ENCODE measurements around the gene SLC6A3. TPM values are rescaled to one million over a fixed set of nuclear protein-coding genes. Genes with fewer than 3 reads are reported as not detected.

SLC6A3 gene
- total RNA-seq, 2 experiments from 2014 or later, result not detected

DNA sequence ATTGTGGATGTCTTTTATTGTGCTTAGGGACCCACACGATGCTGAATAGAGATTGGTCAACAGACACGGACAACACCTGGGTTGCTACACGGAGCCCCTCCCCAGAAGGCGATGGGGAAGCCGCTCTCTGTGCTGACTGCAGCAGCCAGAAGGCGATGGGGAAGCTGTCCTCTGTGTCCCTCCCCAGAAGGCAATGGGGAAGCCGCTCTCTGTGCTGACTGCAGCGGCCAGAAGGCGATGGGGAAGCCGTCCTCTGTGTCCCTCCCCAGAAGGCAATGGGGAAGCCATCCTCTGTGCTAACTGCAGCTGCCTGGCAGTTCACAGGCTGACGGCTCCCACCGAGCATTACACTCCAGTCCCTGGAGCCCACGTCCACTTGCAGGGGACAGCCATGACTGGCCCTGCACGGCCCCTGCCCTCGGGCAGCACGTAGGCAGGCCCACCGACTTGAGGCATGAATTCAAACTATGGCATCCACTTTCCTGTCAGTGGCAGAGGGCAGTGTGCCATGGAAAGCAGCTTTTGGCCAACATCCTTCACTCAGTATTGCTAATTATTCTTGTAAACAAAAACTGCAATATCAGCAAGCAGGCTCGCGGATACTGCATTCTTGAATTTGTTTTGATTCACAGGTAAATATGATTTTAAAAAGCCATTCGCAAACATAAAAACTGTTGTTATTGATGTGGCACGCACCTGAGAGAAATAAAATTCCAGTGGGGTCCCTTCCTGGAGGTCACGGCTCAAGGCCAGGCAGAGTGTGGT lies 52.3 kb downstream of the SLC6A3 start:
- intact Hi-C loops (cut with micrococcal nuclease; ENCODE audit: unreplicated experiment), result no loop called here
- Histone ChIP-seq H3K36me3 (ENCODE audit: insufficient read depth, low read length) (no peaks in the 10 kb centered on the region), H3K4me3 (ENCODE audit: low read depth, low read length, poor library complexity, severe bottlenecking) (no peak overlapping the region), H3K27ac (ENCODE audit: low read depth, low read length, poor library complexity, severe bottlenecking) (no peak overlapping the region), H4K20me1 (ENCODE audit: insufficient read depth, low read length) (no peaks in the 10 kb centered on the region), H3K9me3 (ENCODE audit: low read length) (no peaks in the 10 kb centered on the region), H3K79me2 (ENCODE audit: insufficient read depth, low read depth, low read length) (no peaks in the 10 kb centered on the region), H3K4me2 (ENCODE audit: low read length) (no peak overlapping the region), H2AFZ (ENCODE audit: low read length) (no peak overlapping the region), H3K9me2 (ENCODE audit: insufficient read depth, low read length) (no peaks in the 10 kb centered on the region), H3K4me1 (ENCODE audit: insufficient read depth, low read length, poor library complexity, severe bottlenecking) (no peaks in the 10 kb centered on the region)
- ChIA-PET POLR2A (no interaction called here), CTCF (ENCODE audit: unreplicated experiment) (no interaction called here)
- TF ChIP-seq EZH2phosphoT487 (IDR thresholded peaks at IDR 0.05; ENCODE audit: borderline replicate concordance, low read depth, low read length), result no peak
- TF ChIP-seq, protein P1, sequence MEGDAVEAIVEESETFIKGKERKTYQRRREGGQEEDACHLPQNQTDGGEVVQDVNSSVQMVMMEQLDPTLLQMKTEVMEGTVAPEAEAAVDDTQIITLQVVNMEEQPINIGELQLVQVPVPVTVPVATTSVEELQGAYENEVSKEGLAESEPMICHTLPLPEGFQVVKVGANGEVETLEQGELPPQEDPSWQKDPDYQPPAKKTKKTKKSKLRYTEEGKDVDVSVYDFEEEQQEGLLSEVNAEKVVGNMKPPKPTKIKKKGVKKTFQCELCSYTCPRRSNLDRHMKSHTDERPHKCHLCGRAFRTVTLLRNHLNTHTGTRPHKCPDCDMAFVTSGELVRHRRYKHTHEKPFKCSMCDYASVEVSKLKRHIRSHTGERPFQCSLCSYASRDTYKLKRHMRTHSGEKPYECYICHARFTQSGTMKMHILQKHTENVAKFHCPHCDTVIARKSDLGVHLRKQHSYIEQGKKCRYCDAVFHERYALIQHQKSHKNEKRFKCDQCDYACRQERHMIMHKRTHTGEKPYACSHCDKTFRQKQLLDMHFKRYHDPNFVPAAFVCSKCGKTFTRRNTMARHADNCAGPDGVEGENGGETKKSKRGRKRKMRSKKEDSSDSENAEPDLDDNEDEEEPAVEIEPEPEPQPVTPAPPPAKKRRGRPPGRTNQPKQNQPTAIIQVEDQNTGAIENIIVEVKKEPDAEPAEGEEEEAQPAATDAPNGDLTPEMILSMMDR (conservative IDR thresholded peaks at IDR 0.05; ENCODE audit: low read length), result no peak
- BruUV-seq (replicated peaks), result no TSS peak
- DNase-seq (ENCODE audit: low spot score), result no peak

DNA sequence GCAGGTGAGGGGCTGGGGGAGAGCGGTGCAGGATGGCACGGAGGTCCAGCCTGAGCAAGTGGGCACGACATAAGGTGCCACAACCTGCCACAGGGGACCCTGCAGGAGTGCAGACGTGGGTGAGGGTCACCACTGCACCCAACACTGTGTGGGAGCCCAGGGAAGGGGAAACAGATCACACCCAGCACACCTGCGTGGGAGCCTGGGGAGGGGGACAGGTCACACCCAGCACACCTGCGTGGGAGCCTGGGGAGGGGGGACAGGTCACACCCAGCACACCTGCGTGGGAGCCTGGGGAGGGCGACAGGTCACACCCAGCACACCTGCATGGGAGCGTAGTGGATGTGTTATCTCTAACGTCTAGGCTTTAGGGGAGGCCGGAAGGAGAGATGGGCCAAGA lies 53.0 kb downstream of the SLC6A3 start:
- Histone ChIP-seq H3K79me2 (ENCODE audit: insufficient read depth, low read depth, low read length) (no peaks in the 10 kb centered on the region), H2AFZ (ENCODE audit: low read length) (no peak overlapping the region), H3K9me3 (ENCODE audit: low read length) (no peaks in the 10 kb centered on the region), H4K20me1 (ENCODE audit: insufficient read depth, low read length) (no peaks in the 10 kb centered on the region), H3K27ac (ENCODE audit: low read depth, low read length, poor library complexity, severe bottlenecking) (no peak overlapping the region), H3K4me3 (ENCODE audit: low read depth, low read length, poor library complexity, severe bottlenecking) (no peak overlapping the region), H3K9me2 (ENCODE audit: insufficient read depth, low read length) (no peaks in the 10 kb centered on the region), H3K4me1 (ENCODE audit: insufficient read depth, low read length, poor library complexity, severe bottlenecking) (no peaks in the 10 kb centered on the region), H3K36me3 (ENCODE audit: insufficient read depth, low read length) (no peaks in the 10 kb centered on the region), H3K4me2 (ENCODE audit: low read length) (no peak overlapping the region)
- no peak for DNase-seq (ENCODE audit: low spot score)
- POLR2A ChIA-PET, result no interaction called here
- intact Hi-C loops (cut with micrococcal nuclease; ENCODE audit: unreplicated experiment), result no loop called here
- TF ChIP-seq, protein P1 (conservative IDR thresholded peaks at IDR 0.05; ENCODE audit: low read length), result no peak
- TF ChIP-seq EZH2phosphoT487 (IDR thresholded peaks at IDR 0.05; ENCODE audit: borderline replicate concordance, low read depth, low read length), result no peak
- CTCF ChIA-PET (ENCODE audit: unreplicated experiment), result no interaction called here
- no TSS peak for BruUV-seq (replicated peaks)

DNA sequence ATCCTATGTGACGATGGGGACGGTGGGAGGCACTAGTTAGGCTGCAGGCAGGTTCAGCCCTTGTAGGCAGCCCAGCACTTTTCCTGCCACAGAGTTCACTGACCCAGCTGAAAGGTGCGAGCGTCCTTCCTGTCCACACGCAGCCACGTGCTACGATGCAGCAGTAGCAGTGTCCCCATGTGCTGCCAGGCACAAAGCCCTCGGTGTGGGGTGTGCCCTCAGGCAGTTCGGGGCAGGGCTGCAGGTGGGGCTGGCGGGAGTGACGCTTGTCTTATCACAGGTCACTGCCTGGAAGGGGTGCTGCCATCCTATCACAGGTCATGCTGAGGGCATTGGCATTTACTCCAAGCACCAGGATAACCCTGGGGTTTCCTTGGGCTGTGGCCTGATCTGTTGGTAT lies 53.5 kb downstream of the SLC6A3 start:
- POLR2A ChIA-PET, result no interaction called here
- H3K36me3 ChIP-seq (ENCODE audit: insufficient read depth, low read length), result no peaks in the 10 kb centered on the region

More for the DNA sequence above, 53.5 kb downstream of the SLC6A3 start:
- H3K4me2 ChIP-seq (ENCODE audit: low read length), result no peak overlapping the region
- no peak overlapping the region for H3K4me3 ChIP-seq (ENCODE audit: low read depth, low read length, poor library complexity, severe bottlenecking)
- no peak for TF ChIP-seq EZH2phosphoT487 (IDR thresholded peaks at IDR 0.05; ENCODE audit: borderline replicate concordance, low read depth, low read length)
- TF ChIP-seq, protein P1 (conservative IDR thresholded peaks at IDR 0.05; ENCODE audit: low read length), result no peak
- no peak for DNase-seq (ENCODE audit: low spot score)
- no peak overlapping the region for H3K27ac ChIP-seq (ENCODE audit: low read depth, low read length, poor library complexity, severe bottlenecking)
- no peaks in the 10 kb centered on the region for H4K20me1 ChIP-seq (ENCODE audit: insufficient read depth, low read length)
- BruUV-seq (replicated peaks), result no TSS peak
- CTCF ChIA-PET (ENCODE audit: unreplicated experiment), result no interaction called here
- intact Hi-C loops (cut with micrococcal nuclease; ENCODE audit: unreplicated experiment), result no loop called here
- H3K9me2 ChIP-seq (ENCODE audit: insufficient read depth, low read length), result no peaks in the 10 kb centered on the region
- H2AFZ ChIP-seq (ENCODE audit: low read length), result no peak overlapping the region
- H3K4me1 ChIP-seq (ENCODE audit: insufficient read depth, low read length, poor library complexity, severe bottlenecking), result peaks cover 5% of the 10 kb centered on the region
- H3K9me3 ChIP-seq (ENCODE audit: low read length), result no peaks in the 10 kb centered on the region
- H3K79me2 ChIP-seq (ENCODE audit: insufficient read depth, low read depth, low read length), result no peaks in the 10 kb centered on the region

Measured in OCI-LY7 (cell line).